Occipital lobe (tissue), 2 donors: ENCODE data around the gene MPIG6B. TPM values are rescaled to one million over a fixed set of nuclear protein-coding genes. Genes with fewer than 3 reads are reported as not detected.
"Not testable (repeated sequence)": the region's sequence is repeated elsewhere in the genome, so short reads cannot be mapped to it uniquely, and the experiment has no call there.

Experiments
- DNase-seq: peaks from one replicate; lab custom pipeline; 2025; lab: John Stamatoyannopoulos, UW
- total RNA-seq: library from RNA; depleted of rRNA; stranded (reverse); fragments of >200 nt; gene quantifications from one replicate; pipeline ENCODE4 v1.2.3, GENCODE V29; 2014

The MPIG6B gene
- total RNA-seq, 1 donor from 2014 or later, result not detected

DNA sequence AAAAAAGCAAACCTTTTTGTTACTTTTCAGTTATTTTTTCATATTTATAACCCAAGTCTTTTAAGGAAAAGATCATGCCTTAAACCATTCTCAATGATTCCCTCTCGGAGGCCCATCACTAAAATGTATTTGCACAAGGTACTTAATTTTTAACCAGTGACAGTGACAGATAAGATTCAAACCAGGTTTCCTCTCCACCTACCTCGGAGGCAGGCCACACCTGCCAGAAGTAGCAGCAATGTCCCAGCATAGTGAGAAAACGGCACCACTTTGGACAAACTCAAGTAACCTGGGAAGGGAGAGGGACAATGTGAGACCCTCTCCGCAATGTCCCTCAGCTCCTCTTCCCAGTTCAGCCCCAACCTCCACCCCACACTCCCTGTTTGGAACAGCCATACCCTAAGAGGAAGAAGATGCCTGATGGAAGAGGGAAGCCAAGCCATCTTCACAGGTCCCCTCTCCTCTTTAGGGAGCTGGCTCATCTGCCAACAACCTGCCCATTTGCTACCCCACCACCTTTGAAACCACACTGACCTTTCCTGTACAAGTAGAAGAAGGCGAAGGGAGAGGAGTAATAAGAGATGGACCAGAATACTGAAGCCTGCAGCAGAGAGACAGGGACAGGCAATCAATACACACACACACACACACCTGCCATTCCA, 22.3 kb upstream of the MPIG6B start:
- no peak for DNase-seq

DNA sequence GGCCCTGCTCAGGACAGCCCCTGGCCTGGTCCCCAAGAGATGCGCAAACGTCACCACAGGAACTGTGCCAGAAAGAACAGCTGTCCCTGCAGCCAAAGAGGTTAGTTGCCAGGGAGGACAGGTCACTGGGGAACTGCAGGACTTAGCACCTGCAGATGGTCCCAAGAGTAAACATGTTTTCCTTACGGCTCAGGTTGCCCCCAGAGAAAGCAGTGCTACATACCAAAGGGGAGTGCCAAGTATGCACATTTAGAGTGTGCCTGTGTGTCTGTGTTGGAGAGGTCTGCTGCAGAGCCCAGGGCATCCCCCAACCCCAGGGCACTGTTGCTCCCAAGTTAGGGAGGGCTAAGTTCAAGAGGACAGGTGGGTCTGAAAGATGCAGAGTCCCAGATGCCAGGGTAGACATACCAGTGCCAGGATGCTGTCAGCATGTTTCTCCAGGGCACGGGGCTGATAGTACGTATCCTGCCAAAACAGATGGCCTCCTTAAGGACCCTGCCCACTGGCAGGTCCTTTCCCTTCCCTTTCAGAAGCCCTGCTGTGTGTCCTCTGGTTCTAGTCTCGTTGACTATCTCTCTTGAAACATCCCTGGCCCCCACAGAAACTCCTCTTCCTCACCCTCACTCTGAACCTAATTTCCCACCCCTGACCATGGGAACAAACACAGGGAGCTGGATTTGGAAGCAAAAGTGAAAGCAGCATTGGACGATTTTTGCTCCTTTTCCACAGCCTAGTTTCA, 21.3 kb upstream of the MPIG6B start:
- no peak for DNase-seq

- DNase-seq, result no peak
Observed at GRCh38 chr6:31702405-31702818, 20.8 kb upstream of the MPIG6B start.

DNA sequence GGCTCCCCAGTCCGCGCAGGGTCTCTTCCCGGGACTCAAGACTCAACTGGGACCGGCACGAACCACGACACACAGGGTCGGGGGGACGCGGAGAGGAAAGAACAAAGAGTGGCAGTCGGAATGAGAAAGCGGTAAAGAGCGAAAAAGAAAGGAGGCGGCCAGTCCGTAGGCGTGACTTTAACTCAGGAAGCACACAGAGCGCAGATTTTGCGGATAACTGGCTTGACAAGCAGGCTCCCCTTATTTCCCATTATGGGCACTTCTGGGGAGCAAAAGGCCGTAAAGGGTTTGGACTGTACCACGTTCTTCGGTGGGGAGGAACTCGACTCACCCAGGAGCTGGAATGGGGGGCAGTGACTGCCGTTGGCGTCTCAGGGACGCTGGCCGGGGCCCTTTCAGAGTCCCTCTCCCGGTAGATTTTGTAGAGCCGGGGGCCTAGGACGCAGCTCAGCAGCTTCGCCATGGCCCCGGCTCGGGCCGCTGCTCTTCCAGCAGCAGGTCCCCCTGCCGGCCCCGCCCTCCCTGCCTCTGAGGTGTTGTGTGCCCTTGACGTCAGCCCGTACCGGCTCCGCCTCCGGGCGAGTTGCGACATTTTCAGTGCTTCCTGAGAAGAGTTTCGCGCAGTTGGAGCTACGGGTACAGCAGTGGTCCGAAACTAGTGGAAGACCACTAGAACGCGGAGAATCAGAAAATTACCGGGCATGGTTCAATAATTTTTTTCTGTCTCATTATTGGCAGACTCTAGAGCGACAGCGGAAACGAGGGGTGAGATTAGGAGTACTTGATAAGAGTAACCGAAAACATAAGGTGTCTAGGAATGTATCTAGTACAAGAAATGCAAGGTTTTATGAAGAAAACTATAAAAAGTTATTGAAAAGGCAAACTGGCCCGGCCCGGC, 20.1 kb upstream of the MPIG6B start, which contains the start of gene ABHD16A:
Gene ABHD16A (minus strand): TSS at position 506 of the 898 bp plus-strand sequence. CDS start 43 bp downstream, at position 463.
- DNase-seq, result peak; percentile 97

DNA sequence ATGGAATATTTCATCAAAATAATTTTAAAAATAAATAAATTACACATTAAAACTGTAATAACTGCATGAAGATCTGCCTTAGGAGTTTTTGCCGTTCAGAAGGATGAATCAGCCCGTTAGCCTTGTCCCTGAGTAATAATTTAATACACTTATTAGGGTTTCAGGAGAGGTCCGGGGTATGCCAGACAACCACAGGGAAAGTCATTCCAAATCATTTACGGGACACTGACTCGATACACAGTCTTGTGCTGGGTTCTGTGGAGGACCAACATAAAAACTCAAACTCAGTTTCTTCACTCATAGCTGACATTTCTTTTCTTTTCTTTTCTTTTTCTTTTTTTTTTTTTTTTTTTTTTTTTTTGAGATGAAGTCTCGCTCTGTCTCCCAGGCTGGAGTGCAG, 17.2 kb upstream of the MPIG6B start:
- no peak for DNase-seq

DNA sequence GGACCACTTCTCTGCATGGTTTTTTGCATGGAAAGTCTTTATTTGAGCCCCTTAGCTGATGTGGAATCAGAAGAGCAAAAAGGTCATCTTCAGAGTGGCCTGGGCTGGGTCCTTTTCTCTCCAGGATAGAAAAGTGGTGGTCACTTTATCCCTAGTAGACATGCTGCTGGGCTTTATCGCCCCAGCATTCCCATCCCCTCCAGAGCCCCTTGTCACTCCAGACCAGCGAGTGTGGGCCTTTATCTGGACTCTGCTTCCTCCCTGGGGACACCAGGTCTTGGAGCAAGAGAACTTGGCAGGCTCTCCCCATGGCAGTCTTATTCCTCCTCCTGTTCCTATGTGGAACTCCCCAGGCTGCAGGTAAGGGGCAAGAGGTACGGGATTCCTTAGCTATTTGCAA, 16.6 kb upstream of the MPIG6B start, which contains the start of gene LY6G6F:
Gene LY6G6F (plus strand): TSS at position 268 of the 400 bp plus-strand sequence. CDS start 41 bp downstream, at position 309.
- no peak for DNase-seq

DNA sequence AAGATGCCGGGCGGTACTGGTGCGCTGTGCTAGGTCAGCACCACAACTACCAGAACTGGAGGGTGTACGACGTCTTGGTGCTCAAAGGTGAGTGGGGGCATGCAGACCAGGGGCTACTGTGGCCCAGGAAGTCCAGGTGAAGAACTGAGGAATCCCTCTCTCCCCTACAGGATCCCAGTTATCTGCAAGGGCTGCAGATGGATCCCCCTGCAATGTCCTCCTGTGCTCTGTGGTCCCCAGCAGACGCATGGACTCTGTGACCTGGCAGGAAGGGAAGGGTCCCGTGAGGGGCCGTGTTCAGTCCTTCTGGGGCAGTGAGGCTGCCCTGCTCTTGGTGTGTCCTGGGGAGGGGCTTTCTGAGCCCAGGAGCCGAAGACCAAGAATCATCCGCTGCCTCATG, 15.5 kb upstream of the MPIG6B start:
- no peak for DNase-seq

GRCh38 chr6:31708224-31708623, 14.9 kb upstream of the MPIG6B start:
- DNase-seq, result no peak

DNA sequence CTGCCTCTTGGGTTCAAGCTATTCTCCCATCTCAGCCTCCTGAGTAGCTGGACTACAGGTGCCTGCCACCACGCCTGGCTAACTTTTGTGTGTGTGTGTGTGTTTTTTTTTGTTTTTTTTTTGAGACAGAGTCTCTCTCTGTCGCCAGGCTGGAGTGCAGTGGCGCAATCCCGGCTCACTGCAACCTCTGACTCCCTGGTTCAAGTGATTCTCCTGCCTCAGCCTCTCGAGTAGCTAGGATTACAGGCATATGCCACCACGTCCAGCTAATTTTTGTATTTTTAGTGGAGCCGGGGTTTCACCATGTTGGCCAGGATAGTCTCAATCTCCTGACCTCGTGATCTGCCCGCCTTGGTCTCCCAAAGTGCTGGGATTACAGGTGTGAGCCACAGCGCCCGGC, 14.0 kb upstream of the MPIG6B start:
- DNase-seq, result not testable (repeated sequence)

DNA sequence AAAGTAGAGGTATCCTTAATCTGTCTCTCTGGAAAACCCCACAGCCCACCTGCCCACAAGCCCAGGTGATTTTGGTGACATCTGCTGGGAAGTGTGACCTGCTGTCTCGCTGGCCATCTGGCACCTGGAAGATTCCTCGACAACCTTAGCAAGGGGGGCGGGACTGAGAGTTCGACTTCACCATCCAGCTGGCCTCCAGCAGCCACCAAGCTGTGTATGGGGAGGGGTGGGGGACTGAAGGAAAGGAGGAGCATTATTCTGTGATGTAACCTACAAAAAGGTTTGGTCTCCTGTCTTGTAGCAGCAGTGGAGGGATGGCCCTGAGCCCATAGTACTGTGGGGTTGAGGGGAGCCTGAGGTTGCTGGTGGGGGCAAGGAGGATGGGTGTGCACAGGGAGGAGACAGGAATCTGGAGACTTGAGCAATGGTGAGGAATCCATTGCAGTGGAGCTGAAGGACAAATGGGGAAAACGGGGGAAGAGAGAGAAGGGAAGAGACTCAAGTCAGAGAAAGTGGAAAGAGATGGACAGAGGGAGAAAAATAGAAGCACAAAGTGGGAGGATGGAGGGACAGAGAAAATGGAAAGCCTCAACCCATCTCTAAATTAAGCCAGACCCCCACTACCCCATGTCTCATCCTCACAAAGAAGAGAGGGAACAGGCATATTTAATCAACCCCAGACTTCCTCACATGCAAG, 12.5 kb upstream of the MPIG6B start:
- DNase-seq, result no peak

DNA sequence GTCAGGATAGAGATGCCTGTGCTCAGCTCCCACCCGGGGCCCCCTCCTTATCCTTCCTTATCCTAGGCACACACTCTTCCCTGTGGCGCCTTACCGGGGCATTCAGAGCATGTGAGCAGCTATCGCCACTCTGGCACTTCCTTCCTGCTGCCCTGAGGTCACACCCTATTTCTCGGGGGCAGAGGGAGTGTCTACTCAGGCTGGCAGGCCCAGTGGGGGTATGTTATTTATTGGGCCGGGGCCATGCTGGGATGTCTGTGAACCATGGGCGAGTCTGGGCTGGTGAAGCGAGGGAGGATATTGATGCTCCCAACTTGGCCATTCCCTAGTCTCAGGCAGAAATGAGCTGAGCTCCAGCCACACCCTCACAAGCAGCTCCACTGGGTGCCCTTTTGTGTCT, 11.9 kb upstream of the MPIG6B start:
- DNase-seq, result no peak

GRCh38 chr6:31712296-31712695, 10.9 kb upstream of the MPIG6B start:
- DNase-seq, result no peak

GRCh38 chr6:31713465-31713864, 9.7 kb upstream of the MPIG6B start:
- no peak for DNase-seq

DNA sequence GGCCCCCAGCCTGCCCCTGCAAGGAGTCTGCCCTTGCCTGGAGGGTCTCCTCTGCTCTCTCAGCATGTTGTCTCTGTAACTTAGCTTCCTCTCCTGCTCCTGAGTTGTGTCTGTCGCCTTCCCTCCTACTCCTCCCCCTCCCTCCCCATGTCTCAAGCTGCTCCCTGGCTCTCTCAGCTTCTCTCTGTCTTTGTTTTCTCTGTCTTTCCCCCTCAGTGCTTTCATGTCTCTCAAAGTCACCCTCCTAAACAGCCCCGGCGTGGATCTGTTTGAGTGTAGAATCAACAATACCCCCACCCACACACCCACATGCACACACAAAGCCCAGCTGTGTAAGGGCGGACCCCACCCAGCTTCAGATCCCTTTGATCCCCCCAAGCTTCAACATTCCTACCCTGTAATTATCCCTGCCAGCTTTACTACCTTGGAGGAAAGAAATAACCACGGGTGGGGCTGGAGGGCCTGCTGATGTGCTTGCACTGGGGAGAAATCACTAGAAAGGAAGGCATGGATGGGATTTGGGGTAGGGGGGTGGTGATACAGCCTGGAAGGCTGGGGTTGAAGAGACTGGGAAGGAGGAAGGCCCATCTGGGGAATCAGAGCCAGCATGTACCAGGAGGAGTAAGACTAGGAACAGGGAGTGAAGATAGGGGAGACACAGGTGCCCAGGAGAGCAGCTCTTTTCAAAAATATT, 9.0 kb upstream of the MPIG6B start:
- DNase-seq, result no peak

- no peak for DNase-seq
Observed at GRCh38 chr6:31715022-31715958, 7.9 kb upstream of the MPIG6B start, which contains the start of gene LY6G6D. Gene LY6G6D, plus strand, starts transcription at chr6:31715348. Its CDS starts 8 bp downstream, at chr6:31715356.

- no peak for DNase-seq
Observed at GRCh38 chr6:31717499-31718222, 5.5 kb upstream of the MPIG6B start.

DNA sequence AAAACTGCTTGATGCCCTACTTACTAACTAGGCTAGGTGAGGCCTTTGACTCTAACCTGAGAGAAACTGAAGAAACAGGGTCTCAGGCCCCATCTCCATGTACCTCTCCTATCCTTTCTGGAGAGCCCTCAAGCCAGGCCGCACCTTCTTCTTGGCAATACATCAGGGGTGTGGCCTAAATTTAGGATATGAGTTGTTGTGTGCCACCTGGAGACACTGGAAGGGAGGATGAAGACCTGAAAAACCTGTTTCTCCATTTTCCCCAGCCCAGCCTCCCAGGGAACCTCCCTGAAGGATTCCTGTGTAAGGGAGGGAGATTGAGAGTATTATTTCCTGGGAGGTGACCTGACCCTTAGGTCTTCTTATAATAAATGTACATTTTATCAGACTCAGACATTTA, 4.9 kb upstream of the MPIG6B start:
- no peak for DNase-seq

DNA sequence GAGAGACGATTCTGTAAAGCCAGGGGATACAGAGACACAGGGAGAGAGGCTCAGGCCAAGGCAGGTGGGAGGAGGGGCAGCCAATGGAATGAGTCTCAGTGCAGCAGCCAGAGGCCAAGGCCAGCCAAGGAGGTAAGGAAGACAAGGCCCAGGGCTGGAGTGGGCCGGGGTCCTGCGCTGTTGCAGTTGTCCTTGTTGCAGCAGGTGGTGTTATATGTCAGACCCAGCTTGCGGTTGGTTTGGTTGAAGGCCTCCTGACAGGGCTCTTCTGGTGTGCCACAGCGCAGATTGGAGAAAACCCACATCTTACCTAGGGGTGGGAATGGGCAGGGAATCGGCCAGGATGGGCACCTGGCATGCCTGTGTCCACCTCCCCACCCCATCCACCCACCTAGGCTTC, 4.2 kb upstream of the MPIG6B start:
- no peak for DNase-seq
